Measurements from ENCODE around the gene PPP6C.
"Not testable (repeated sequence)": the region's sequence is repeated elsewhere in the genome, so short reads cannot be mapped to it uniquely, and the experiment has no call there.

The PPP6C gene

GRCh38 chr9:125181756-125182155 lies 7.8 kb downstream of the PPP6C start:
- not testable (repeated sequence) for DNase-seq (ENCODE audit: low spot score)

GRCh38 chr9:125180876-125181275 lies 8.7 kb downstream of the PPP6C start:
- no peak for DNase-seq (ENCODE audit: low spot score)

GRCh38 chr9:125179776-125180175 lies 9.8 kb downstream of the PPP6C start:
- not testable (repeated sequence) for DNase-seq (ENCODE audit: low spot score)

GRCh38 chr9:125177888-125178287 lies 11.7 kb downstream of the PPP6C start:
- no peak for DNase-seq (ENCODE audit: low spot score)

- no peak for DNase-seq (ENCODE audit: low spot score)
Measured at GRCh38 chr9:125176636-125177035, 13.0 kb downstream of the PPP6C start.

- DNase-seq (ENCODE audit: low spot score): no peak
Measured at GRCh38 chr9:125172031-125172755, 17.4 kb downstream of the PPP6C start.

GRCh38 chr9:125169895-125170294 lies 19.7 kb downstream of the PPP6C start:
- DNase-seq (ENCODE audit: low spot score): no peak

GRCh38 chr9:125166762-125167161 lies 22.8 kb downstream of the PPP6C start:
- DNase-seq (ENCODE audit: low spot score): no peak

- not testable (repeated sequence) for DNase-seq (ENCODE audit: low spot score)
Measured at GRCh38 chr9:125162891-125163290, 26.7 kb downstream of the PPP6C start.

GRCh38 chr9:125161284-125161918 lies 28.2 kb downstream of the PPP6C start:
- no peak for DNase-seq (ENCODE audit: low spot score)

- no peak for DNase-seq (ENCODE audit: low spot score)
Measured at GRCh38 chr9:125160750-125161149, 28.9 kb downstream of the PPP6C start.

GRCh38 chr9:125156551-125156950 lies 33.1 kb downstream of the PPP6C start:
- DNase-seq (ENCODE audit: low spot score): no peak

GRCh38 chr9:125153712-125154367 lies 35.8 kb downstream of the PPP6C start:
- DNase-seq (ENCODE audit: low spot score): no peak

GRCh38 chr9:125151730-125152129 lies 37.9 kb downstream of the PPP6C start:
- DNase-seq (ENCODE audit: low spot score): no peak

GRCh38 chr9:125150349-125151245 lies 39.0 kb downstream of the PPP6C start:
- DNase-seq (ENCODE audit: low spot score): peak; percentile 22

GRCh38 chr9:125147401-125147951 lies 42.1 kb downstream of the PPP6C start:
- no peak for DNase-seq (ENCODE audit: low spot score)

- no peak for DNase-seq (ENCODE audit: low spot score)
Measured at GRCh38 chr9:125146247-125146646, 43.4 kb downstream of the PPP6C start.

- no peak for DNase-seq (ENCODE audit: low spot score)
Measured at GRCh38 chr9:125145425-125145824, 44.2 kb downstream of the PPP6C start.

- DNase-seq (ENCODE audit: low spot score): peak; percentile 99
Measured at GRCh38 chr9:125143377-125144090, 46.1 kb downstream of the PPP6C start, which contains the start of gene SCAI. SCAI (minus strand) TSS chr9:125143528; CDS start chr9:125143437, 91 bp downstream.

- peak; percentile 33 for DNase-seq (ENCODE audit: low spot score)
Measured at GRCh38 chr9:125142560-125143376, 46.8 kb downstream of the PPP6C start.
